ENCODE data around the gene CHST12.
A peak's percentile ranks its signal among the peaks of the same experiment; 100 is the strongest.

CHST12 gene

DNA sequence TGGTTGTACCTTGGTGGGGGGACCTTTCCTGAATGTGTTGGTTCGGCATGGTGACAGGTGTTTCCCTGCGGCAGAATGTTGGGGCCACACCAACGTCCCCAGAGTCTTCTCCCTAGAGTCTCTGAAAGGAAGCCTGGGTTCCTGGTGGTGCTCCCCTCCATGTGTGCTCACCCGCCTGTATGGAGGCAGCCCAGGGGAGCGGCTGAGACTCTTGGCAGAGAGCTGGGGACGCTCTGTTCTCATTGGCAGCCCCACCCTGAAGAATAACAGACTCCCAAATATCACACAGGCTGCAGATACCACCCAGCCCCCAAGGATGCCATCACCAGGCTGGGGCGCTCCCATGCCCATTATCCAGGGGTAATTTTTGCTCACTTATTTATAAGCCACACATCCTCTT lies 34.8 kb downstream of the CHST12 start:
- Histone ChIP-seq H2AK5ac (ENCODE audit: low read length) (no peak overlapping the region), H3K4me2 (ENCODE audit: low read length) (no peak overlapping the region), H3K9ac (ENCODE audit: low read length) (no peak overlapping the region), H3K4me3 (ENCODE audit: low read depth, low read length) (no peak overlapping the region), H3K27ac (ENCODE audit: low read depth, low read length) (no peak overlapping the region), H3K4ac (ENCODE audit: low read depth, low read length) (no peak overlapping the region), H3K4me1 (ENCODE audit: control insufficient read depth in 1 of 2, insufficient read depth in 2 of 2, low read length in 2 of 2) (peaks cover 20 to 22% of the 10 kb centered on the region in 2 experiments), H3K36me3 (ENCODE audit: control insufficient read depth in 1 of 2, insufficient read depth in 2 of 2, low read length in 2 of 2) (peaks cover 6 to 8% of the 10 kb centered on the region in 2 experiments), H4K91ac (ENCODE audit: low read depth, low read length) (no peak overlapping the region), H3K14ac (ENCODE audit: low read length) (no peak overlapping the region), H3K27me3 (ENCODE audit: insufficient read depth, low read length) (no peaks in the 10 kb centered on the region), H3K18ac (ENCODE audit: low read length) (no peak overlapping the region), H2BK12ac (ENCODE audit: low read length) (no peak overlapping the region), H3K9me3 (ENCODE audit: insufficient read depth, low read depth, low read length) (peaks cover 3% of the 10 kb centered on the region), H2BK5ac (ENCODE audit: low read depth, low read length, poor library complexity) (no peak overlapping the region), H4K8ac (ENCODE audit: low read depth, low read length) (no peak overlapping the region), H2BK120ac (ENCODE audit: insufficient read depth, low read length, poor library complexity) (no peak overlapping the region), H4K12ac (ENCODE audit: low read depth, low read length) (no peak overlapping the region), H3K23ac (ENCODE audit: low read length) (no peak overlapping the region), H2AFZ (ENCODE audit: insufficient read depth, low read length, poor library complexity) (no peak overlapping the region), H3K79me2 (ENCODE audit: control insufficient read depth, insufficient read depth, low read length, poor library complexity) (no peaks in the 10 kb centered on the region), H3K79me1 (ENCODE audit: low read length) (peaks cover 6% of the 10 kb centered on the region)
- WGBS (ENCODE audit: extremely low coverage, insufficient coverage, insufficient read length), result no CpG with 5 or more reads among the region's 7 CpGs
- DNase-seq, result no peak

DNA sequence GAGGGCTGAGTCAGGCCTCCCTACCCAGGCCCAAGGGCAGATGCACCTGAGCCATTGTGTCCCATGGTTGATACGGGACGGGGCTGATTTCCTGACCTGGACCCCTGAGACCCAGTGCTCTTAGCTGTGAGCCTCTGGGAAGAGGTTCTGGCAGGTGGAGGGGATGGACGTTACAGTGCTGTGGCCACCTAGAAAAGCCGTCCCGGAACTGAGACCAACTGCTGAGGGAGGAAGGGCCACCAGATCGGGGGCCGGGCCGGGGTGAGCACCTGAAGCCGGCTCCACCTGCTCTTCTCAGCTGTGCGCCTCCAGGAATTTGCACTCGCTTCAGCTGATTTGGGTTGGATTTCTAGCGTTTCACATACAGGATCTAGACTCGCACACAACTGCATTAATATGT lies 35.4 kb downstream of the CHST12 start:
- Histone ChIP-seq H2BK12ac (ENCODE audit: low read length) (no peak overlapping the region), H3K79me2 (ENCODE audit: control insufficient read depth, insufficient read depth, low read length, poor library complexity) (no peaks in the 10 kb centered on the region)
- no CpG with 5 or more reads among the region's 13 CpGs for WGBS (ENCODE audit: extremely low coverage, insufficient coverage, insufficient read length)

DNA sequence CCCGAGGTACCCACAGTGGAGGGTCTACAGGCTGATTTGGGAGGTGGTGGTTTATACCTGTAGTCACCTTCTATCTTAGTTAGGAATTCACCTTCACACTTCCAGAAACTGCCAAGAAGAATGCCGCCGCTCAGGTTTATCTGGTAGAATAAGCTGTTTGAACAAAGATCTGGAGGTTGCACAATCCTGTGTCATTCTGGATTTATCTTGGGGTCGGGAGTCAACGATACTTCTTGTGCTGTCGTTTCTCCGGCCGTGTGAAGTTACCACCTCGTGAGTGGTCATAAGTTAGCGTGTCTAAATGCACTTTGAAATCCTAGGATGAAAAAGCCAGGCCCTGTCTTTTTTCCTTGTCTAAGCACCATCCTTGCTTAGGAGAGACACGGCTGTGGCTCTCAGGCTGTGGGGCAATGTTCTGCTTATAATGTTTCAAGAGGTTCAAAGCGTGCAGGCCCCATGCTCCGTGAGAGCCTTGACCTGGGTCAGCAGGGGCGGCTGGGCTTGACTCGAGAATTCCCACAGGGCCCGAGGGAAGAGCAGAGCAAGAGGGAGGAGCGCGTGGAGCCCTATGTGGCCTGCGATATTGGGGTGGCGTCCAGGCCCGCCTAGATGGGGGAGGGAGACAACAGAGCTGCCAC lies 37.3 kb downstream of the CHST12 start:
- H2BK12ac ChIP-seq (ENCODE audit: low read length), result no peak overlapping the region

More for the DNA sequence above, 35.4 kb downstream of the CHST12 start:
- Histone ChIP-seq H3K27ac (ENCODE audit: low read depth, low read length) (no peak overlapping the region), H3K23ac (ENCODE audit: low read length) (no peak overlapping the region), H3K27me3 (ENCODE audit: insufficient read depth, low read length) (no peaks in the 10 kb centered on the region), H3K4me2 (ENCODE audit: low read length) (no peak overlapping the region), H3K4me1 (ENCODE audit: control insufficient read depth in 1 of 2, insufficient read depth in 2 of 2, low read length in 2 of 2) (peaks cover 16 to 22% of the 10 kb centered on the region in 2 experiments), H3K4me3 (ENCODE audit: low read depth, low read length) (no peak overlapping the region), H3K9ac (ENCODE audit: low read length) (no peak overlapping the region), H4K12ac (ENCODE audit: low read depth, low read length) (no peak overlapping the region), H4K91ac (ENCODE audit: low read depth, low read length) (peak overlapping the region; percentile 31), H3K9me3 (ENCODE audit: insufficient read depth, low read depth, low read length) (no peaks in the 10 kb centered on the region), H2AFZ (ENCODE audit: insufficient read depth, low read length, poor library complexity) (no peak overlapping the region), H3K14ac (ENCODE audit: low read length) (no peak overlapping the region), H2BK5ac (ENCODE audit: low read depth, low read length, poor library complexity) (no peak overlapping the region), H3K79me1 (ENCODE audit: low read length) (peaks cover 6% of the 10 kb centered on the region), H3K36me3 (ENCODE audit: control insufficient read depth in 1 of 2, insufficient read depth in 2 of 2, low read length in 2 of 2) (peaks cover 0 to 5% of the 10 kb centered on the region in 2 experiments), H3K18ac (ENCODE audit: low read length) (no peak overlapping the region), H3K4ac (ENCODE audit: low read depth, low read length) (no peak overlapping the region), H2BK120ac (ENCODE audit: insufficient read depth, low read length, poor library complexity) (no peak overlapping the region), H4K8ac (ENCODE audit: low read depth, low read length) (no peak overlapping the region), H2AK5ac (ENCODE audit: low read length) (no peak overlapping the region)
- peak in 1 of 2 donors; percentile 32 for DNase-seq

DNA sequence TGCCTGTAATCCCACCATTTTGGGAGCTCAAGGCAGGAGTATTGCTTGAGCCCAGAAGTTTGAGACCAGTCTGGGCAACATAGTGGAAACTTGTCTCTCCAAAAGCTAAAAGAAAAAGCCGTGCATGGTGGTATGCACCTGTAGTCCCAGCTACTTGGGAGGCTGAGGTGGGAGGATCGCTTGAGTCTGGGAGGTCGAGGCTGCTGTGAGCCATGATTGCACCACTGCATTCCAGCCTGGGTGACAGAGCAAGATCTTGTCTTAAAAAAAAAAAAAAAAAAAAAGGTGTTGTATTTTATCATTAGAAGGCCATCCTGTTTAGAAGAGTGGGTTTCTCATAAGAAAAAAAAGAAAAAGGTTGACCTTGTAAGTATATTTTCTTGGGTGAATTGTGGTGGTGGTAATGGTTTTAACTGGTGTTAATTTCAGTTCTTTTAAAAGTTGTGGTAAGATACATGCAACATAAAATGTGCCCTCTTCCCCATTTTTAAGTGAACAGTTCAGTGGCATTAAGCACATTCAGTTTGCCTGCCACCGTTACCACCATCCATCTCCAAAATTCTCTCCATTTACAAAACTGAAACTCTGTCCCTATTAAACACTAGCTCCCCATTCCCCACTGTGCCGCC lies 38.1 kb downstream of the CHST12 start:
- DNase-seq, result peak; percentile 14 to 54
- Histone ChIP-seq H3K9me3 (ENCODE audit: insufficient read depth, low read depth, low read length) (no peaks in the 10 kb centered on the region), H2AFZ (ENCODE audit: insufficient read depth, low read length, poor library complexity) (no peak overlapping the region), H3K14ac (ENCODE audit: low read length) (no peak overlapping the region), H3K4me3 (ENCODE audit: low read depth, low read length) (no peak overlapping the region), H3K27me3 (ENCODE audit: insufficient read depth, low read length) (no peaks in the 10 kb centered on the region), H3K36me3 (ENCODE audit: control insufficient read depth in 1 of 2, insufficient read depth in 2 of 2, low read length in 2 of 2) (peaks cover 2% of the 10 kb centered on the region in 2 experiments), H3K4me1 (ENCODE audit: control insufficient read depth in 1 of 2, insufficient read depth in 2 of 2, low read length in 2 of 2) (peaks cover 21 to 26% of the 10 kb centered on the region in 2 experiments), H2BK12ac (ENCODE audit: low read length) (no peak overlapping the region), H4K12ac (ENCODE audit: low read depth, low read length) (no peak overlapping the region), H3K23ac (ENCODE audit: low read length) (no peak overlapping the region), H3K79me2 (ENCODE audit: control insufficient read depth, insufficient read depth, low read length, poor library complexity) (no peaks in the 10 kb centered on the region), H3K79me1 (ENCODE audit: low read length) (peaks cover 6% of the 10 kb centered on the region), H3K27ac (ENCODE audit: low read depth, low read length) (peak overlapping the region; percentile 18), H3K4ac (ENCODE audit: low read depth, low read length) (no peak overlapping the region), H3K9ac (ENCODE audit: low read length) (no peak overlapping the region), H4K91ac (ENCODE audit: low read depth, low read length) (no peak overlapping the region), H4K8ac (ENCODE audit: low read depth, low read length) (no peak overlapping the region), H3K4me2 (ENCODE audit: low read length) (no peak overlapping the region), H2AK5ac (ENCODE audit: low read length) (no peak overlapping the region), H2BK120ac (ENCODE audit: insufficient read depth, low read length, poor library complexity) (no peak overlapping the region), H2BK5ac (ENCODE audit: low read depth, low read length, poor library complexity) (no peak overlapping the region), H3K18ac (ENCODE audit: low read length) (no peak overlapping the region)
- 100% methylated on average over 1 of the region's 5 CpGs for WGBS (ENCODE audit: extremely low coverage, insufficient coverage, insufficient read length)

More for the DNA sequence above, 37.3 kb downstream of the CHST12 start:
- DNase-seq, result peak; percentile 94 to 99
- Histone ChIP-seq H3K27ac (ENCODE audit: low read depth, low read length) (peak overlapping the region; percentile 18), H4K12ac (ENCODE audit: low read depth, low read length) (no peak overlapping the region), H3K23ac (ENCODE audit: low read length) (no peak overlapping the region), H3K4me3 (ENCODE audit: low read depth, low read length) (no peak overlapping the region), H3K4me1 (ENCODE audit: control insufficient read depth in 1 of 2, insufficient read depth in 2 of 2, low read length in 2 of 2) (peaks cover 19 to 22% of the 10 kb centered on the region in 2 experiments), H3K9me3 (ENCODE audit: insufficient read depth, low read depth, low read length) (no peaks in the 10 kb centered on the region), H3K4ac (ENCODE audit: low read depth, low read length) (no peak overlapping the region), H2AFZ (ENCODE audit: insufficient read depth, low read length, poor library complexity) (no peak overlapping the region), H4K8ac (ENCODE audit: low read depth, low read length) (no peak overlapping the region), H2BK5ac (ENCODE audit: low read depth, low read length, poor library complexity) (no peak overlapping the region), H3K27me3 (ENCODE audit: insufficient read depth, low read length) (no peaks in the 10 kb centered on the region), H3K14ac (ENCODE audit: low read length) (no peak overlapping the region), H2AK5ac (ENCODE audit: low read length) (no peak overlapping the region), H4K91ac (ENCODE audit: low read depth, low read length) (no peak overlapping the region), H3K79me1 (ENCODE audit: low read length) (peaks cover 6% of the 10 kb centered on the region), H3K36me3 (ENCODE audit: control insufficient read depth in 1 of 2, insufficient read depth in 2 of 2, low read length in 2 of 2) (peaks cover 1 to 2% of the 10 kb centered on the region in 2 experiments), H3K18ac (ENCODE audit: low read length) (no peak overlapping the region), H3K4me2 (ENCODE audit: low read length) (peak overlapping the region; percentile 45), H2BK120ac (ENCODE audit: insufficient read depth, low read length, poor library complexity) (peak overlapping the region; percentile 43), H3K9ac (ENCODE audit: low read length) (no peak overlapping the region), H3K79me2 (ENCODE audit: control insufficient read depth, insufficient read depth, low read length, poor library complexity) (no peaks in the 10 kb centered on the region)
- no CpG with 5 or more reads among the region's 21 CpGs for WGBS (ENCODE audit: extremely low coverage, insufficient coverage, insufficient read length)

Measured in trophoblast cell (in vitro differentiated cells and primary cell).